HG03571 (cell line): ENCODE results near the gene GATD1.
A peak's percentile ranks its signal among the peaks of the same experiment; 100 is the strongest.

ENCODE experiments used
- ATAC-seq: cut with Tn5 transposase; IDR thresholded peaks from one replicate; pipeline ENCODE4 v1.9.1; 2021; ENCODE audit not compliant: unreplicated experiment

The GATD1 gene

GRCh38 chr11:777288-778255 is at the start of gene GATD1:
TSS of gene GATD1 (minus strand) at chr11:777487. CDS start at chr11:777462, 25 bp downstream.
- peak; percentile 60 for ATAC-seq

DNA sequence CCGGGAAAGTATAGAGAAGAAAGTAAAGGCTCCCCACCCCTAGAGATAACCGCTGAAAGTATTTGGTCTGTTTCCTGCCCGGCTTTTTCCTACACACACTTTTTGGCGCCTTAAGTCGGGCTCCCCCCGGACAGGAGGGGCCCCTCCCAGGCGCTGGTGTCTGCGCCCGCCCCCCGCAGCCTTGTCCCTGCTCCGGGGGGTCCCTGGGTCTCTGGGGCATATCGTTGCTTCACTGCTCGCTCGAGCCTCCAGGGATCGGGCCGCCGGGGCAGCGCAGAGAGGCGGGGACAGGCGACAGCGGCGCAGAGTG is 49.5 kb upstream of the GATD1 start:
- ATAC-seq = no peak

- no peak for ATAC-seq
Observed at GRCh38 chr11:826227-826621, 48.9 kb upstream of the GATD1 start.

DNA sequence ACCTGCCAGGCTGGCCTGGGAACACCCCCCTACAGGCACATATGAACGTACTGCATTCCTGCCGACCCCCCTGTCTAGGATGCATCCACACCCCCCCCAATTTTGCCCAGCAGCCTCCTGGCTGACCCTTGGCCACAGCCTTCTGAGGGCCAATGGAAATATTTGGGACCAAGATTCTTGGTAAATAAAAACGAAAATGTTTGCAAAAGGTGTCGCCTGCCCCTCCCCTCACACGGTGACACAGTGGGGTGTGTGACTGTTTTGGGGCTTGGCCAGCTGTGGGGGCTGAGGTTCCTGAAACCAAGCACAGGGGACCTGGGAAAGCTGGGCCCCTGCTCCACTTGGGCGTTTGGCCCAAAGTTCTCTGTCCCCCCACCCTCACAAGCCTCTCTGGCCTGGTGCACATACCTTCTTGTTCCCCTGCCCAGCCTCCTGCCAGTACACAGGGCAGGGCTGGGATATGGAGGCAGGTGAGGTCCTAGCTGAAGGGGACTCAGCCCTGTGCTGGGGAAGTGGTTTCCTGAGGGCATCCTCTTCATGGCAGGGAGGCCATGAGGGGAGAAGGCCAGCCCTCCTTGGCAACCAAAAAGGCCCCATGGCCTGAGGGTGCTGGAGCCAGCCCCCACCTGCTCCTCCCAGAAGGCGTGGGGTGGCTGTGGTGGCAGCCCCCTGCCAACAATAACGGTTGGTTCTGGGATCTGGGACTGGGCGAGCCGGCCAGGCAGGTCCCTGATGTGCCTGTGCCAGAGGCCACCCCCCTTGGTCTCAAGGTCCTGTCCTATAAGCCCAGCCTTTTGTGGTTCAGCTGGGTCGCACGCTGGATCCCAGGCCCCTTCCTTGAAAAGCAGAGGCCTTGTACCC is 48.3 kb upstream of the GATD1 start:
- ATAC-seq = no peak

DNA sequence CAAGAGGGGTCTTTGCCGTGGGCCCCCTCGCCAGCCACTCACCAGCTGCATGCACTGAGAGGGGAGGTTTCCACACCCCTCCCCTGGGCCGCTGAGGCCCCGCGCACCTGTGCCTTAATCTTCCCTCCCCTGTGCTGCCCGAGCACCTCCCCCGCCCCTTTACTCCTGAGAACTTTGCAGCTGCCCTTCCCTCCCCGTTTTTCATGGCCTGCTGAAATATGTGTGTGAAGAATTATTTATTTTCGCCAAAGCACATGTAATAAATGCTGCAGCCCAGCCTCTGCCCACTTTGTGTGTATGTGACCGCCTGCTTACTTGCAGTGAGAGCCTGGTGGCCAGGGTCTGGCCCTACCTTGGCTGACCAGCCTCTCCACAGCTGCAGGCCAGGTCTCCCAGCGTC is 47.7 kb upstream of the GATD1 start:
- no peak for ATAC-seq

- ATAC-seq = no peak
Observed at GRCh38 chr11:824292-824880, 47.1 kb upstream of the GATD1 start.

GRCh38 chr11:823441-824291 is 46.4 kb upstream of the GATD1 start:
- no peak for ATAC-seq

GRCh38 chr11:821512-822371 is 44.5 kb upstream of the GATD1 start:
- ATAC-seq = no peak

GRCh38 chr11:820655-821511 is 43.6 kb upstream of the GATD1 start:
- no peak for ATAC-seq

GRCh38 chr11:819943-820649 is 42.8 kb upstream of the GATD1 start:
- peak; percentile 52 for ATAC-seq

- peak; percentile 56 for ATAC-seq
Observed at GRCh38 chr11:819129-819931, 42.0 kb upstream of the GATD1 start.

DNA sequence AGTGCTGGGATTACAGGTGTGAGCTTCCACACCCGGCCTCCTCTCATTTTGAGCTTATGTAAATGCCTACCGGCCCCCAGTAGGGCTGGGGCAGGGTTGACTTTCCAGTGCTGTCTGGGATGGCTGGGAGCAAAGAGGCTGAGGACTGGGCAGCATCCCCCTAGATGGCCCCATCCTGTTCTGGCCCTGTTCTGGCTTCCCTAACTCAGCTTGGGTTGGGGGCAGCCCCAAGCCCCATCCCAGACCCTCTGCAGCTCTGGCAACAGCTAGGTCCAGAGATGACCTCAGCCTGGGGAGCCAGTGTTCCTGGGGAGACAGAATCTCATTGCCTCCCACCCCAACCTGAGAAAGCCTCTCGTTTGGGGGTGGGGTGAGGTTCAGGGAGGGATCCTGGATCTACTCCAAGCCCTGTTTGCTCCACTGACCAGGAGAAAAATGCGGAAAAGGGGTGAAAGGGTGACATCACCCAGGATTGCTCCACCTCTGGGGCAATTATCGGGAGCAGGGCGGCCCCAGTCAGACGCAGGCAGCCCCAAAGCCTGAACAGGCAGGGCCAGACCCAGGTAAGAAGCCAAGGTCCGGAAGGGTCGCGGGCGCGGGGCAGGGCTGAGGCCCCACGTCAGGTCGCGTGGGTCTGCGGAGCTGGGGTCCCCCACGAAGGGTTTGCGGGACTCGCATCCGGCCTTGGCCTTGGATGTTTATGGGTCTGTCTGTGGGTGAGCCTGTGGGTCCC is 41.3 kb upstream of the GATD1 start, which contains the start of gene PNPLA2:
PNPLA2 (plus strand) TSS at position 519 of the 733 bp plus-strand sequence. CDS start 805 bp downstream, outside the sequence.
- no peak for ATAC-seq

DNA sequence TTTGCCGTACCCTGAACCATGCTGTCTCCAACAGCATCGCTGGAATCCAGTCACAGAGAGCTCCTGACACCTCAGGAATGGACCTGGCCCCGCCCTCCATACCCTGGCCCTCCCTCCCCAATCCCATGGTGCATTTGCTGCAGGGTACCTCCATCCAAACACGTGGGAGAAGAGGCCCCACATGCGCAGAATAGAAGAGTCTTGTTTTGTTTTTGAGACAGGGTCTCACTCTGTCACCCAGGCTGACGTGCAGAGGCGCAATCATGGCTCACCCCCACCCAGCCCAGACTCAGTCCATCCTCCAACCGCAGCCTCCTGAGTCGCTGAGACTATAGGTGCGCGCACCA is 39.1 kb upstream of the GATD1 start:
- ATAC-seq = no peak

GRCh38 chr11:815675-816432 is 38.6 kb upstream of the GATD1 start:
- no peak for ATAC-seq

DNA sequence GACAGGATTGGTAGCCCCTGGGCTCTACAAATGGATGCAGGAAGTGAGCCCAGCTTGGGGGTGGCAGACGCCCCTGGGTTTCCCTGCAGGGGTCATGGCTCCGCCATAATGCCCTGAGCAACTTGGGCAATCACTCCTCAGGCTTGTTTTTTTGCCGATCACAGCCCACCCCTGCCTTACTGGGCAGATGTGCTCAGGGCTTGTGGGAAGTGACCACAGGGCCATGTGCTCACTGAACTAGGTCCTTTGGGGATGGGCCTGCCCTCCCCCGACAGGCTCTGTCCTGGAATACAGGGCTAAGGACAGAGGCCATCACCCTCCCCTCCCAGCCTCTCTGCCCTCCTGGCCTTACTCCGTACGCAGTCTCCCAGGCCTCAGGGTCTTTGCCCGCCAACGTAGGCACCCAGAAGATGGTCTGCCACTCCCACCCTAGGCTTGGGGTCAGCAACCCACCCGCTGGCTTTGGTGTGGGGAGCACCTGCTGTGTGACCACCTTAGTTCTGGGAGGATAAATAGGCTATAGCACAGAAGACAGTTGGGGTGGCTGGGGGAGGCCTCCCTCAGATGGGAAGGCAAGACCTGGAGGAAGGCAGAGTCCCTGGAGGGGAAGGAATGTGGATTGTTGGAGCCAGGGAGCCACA is 36.3 kb upstream of the GATD1 start:
- no peak for ATAC-seq
